ENCODE data around the gene CHSY1.

Gene CHSY1

GRCh38 chr15:101213147-101213546 lies 38.7 kb downstream of the CHSY1 start:
- Histone ChIP-seq H3K9ac (no peak overlapping the region), H3K27ac (no peak overlapping the region), H3K4me2 (peak overlapping the region in 5 of 11 experiments; percentile 5 to 25 (median 15); a peak in 5 of 22 replicates), H3K4me1 (peaks cover 16 to 47% (median 42%) of the 10 kb centered on the region in 10 experiments), H3K4me3 (no peak overlapping the region), H3K9me3 (replicated peaks in 1 of 11) (peaks cover 0 to 13% (median 1%) of the 10 kb centered on the region in 11 experiments; a peak in 8 of 22 replicates), H4K20me1 (peaks cover 28 to 100% (median 85%) of the 10 kb centered on the region in 11 experiments; a peak in 21 of 22 replicates), H3K36me3 (peaks cover 5 to 62% (median 47%) of the 10 kb centered on the region in 11 experiments; a peak in 21 of 22 replicates), H3K27me3 (no peaks in the 10 kb centered on the region)
- TF ChIP-seq Cebpa-rat (IDR thresholded peaks at IDR 0.05) = no peak

- Histone ChIP-seq H3K27me3 (no peaks in the 10 kb centered on the region), H3K36me3 (peaks cover 0 to 62% (median 42%) of the 10 kb centered on the region in 11 experiments; a peak in 19 of 22 replicates), H3K9ac (no peak overlapping the region), H3K9me3 (replicated peaks in 1 of 11) (peaks cover 0 to 10% (median 7%) of the 10 kb centered on the region in 11 experiments; a peak in 10 of 22 replicates), H4K20me1 (peaks cover 22 to 100% (median 79%) of the 10 kb centered on the region in 11 experiments; a peak in 20 of 22 replicates), H3K4me3 (no peak overlapping the region), H3K4me2 (no peak overlapping the region), H3K4me1 (peaks cover 22 to 60% (median 54%) of the 10 kb centered on the region in 10 experiments), H3K27ac (no peak overlapping the region)
- no peak for TF ChIP-seq Cebpa-rat (IDR thresholded peaks at IDR 0.05)
Observed at GRCh38 chr15:101211897-101212296, 40.0 kb downstream of the CHSY1 start.

GRCh38 chr15:101210466-101210865 lies 41.4 kb downstream of the CHSY1 start:
- peak overlapping the region in 9 of 11 experiments; percentile 12 to 44 (median 31); a peak in 12 of 22 replicates for H3K4me2 ChIP-seq
- peaks cover 0 to 53% (median 31%) of the 10 kb centered on the region in 11 experiments; a peak in 18 of 22 replicates for H3K36me3 ChIP-seq
- no peaks in the 10 kb centered on the region for H3K27me3 ChIP-seq
- no peak for TF ChIP-seq Cebpa-rat (IDR thresholded peaks at IDR 0.05)
- H4K20me1 ChIP-seq = peaks cover 17 to 100% (median 78%) of the 10 kb centered on the region in 11 experiments; a peak in 20 of 22 replicates
- peak overlapping the region in 5 of 11 experiments; percentile 4 to 16 (median 10); a peak in 3 of 22 replicates for H3K27ac ChIP-seq
- peaks cover 34 to 74% (median 68%) of the 10 kb centered on the region in 10 experiments for H3K4me1 ChIP-seq
- no peak overlapping the region for H3K9ac ChIP-seq
- H3K4me3 ChIP-seq = no peak overlapping the region
- peaks cover 0 to 10% (median 7%) of the 10 kb centered on the region in 11 experiments; a peak in 10 of 22 replicates for H3K9me3 ChIP-seq (replicated peaks in 1 of 11)

GRCh38 chr15:101210058-101210457 lies 41.8 kb downstream of the CHSY1 start:
- peaks cover 0 to 10% (median 7%) of the 10 kb centered on the region in 11 experiments; a peak in 10 of 22 replicates for H3K9me3 ChIP-seq (replicated peaks in 1 of 11)
- no peak for TF ChIP-seq Cebpa-rat (IDR thresholded peaks at IDR 0.05)
- H3K4me3 ChIP-seq = no peak overlapping the region
- no peaks in the 10 kb centered on the region for H3K27me3 ChIP-seq
- peaks cover 14 to 100% (median 78%) of the 10 kb centered on the region in 11 experiments; a peak in 19 of 22 replicates for H4K20me1 ChIP-seq
- peak overlapping the region in 4 of 11 experiments; percentile 24 to 44 (median 33); a peak in 6 of 22 replicates for H3K4me2 ChIP-seq
- H3K4me1 ChIP-seq = peaks cover 38 to 78% (median 72%) of the 10 kb centered on the region in 10 experiments
- H3K27ac ChIP-seq = 0 out of 22 replicates have a peak overlapping the region, but pooled peaks of 1 of the 11 experiments have one; percentile 16
- peaks cover 0 to 49% (median 27%) of the 10 kb centered on the region in 11 experiments; a peak in 18 of 22 replicates for H3K36me3 ChIP-seq
- H3K9ac ChIP-seq = no peak overlapping the region

GRCh38 chr15:101209285-101209845 lies 42.5 kb downstream of the CHSY1 start:
- peaks cover 14 to 100% (median 80%) of the 10 kb centered on the region in 11 experiments; a peak in 19 of 22 replicates for H4K20me1 ChIP-seq
- peaks cover 45 to 85% (median 79%) of the 10 kb centered on the region in 10 experiments for H3K4me1 ChIP-seq
- no peak overlapping the region for H3K9ac ChIP-seq
- H3K9me3 ChIP-seq (replicated peaks in 1 of 11) = peaks cover 0 to 10% (median 7%) of the 10 kb centered on the region in 11 experiments; a peak in 10 of 22 replicates
- no peak overlapping the region for H3K4me3 ChIP-seq
- peaks cover 0 to 45% (median 23%) of the 10 kb centered on the region in 11 experiments; a peak in 18 of 22 replicates for H3K36me3 ChIP-seq
- no peak overlapping the region for H3K27ac ChIP-seq
- no peak for TF ChIP-seq Cebpa-rat (IDR thresholded peaks at IDR 0.05)
- 0 out of 22 replicates have a peak overlapping the region, but pooled peaks of 1 of the 11 experiments have one; percentile 31 for H3K4me2 ChIP-seq
- H3K27me3 ChIP-seq = no peaks in the 10 kb centered on the region

GRCh38 chr15:101207867-101208288 lies 44.0 kb downstream of the CHSY1 start:
- TF ChIP-seq Cebpa-rat (IDR thresholded peaks at IDR 0.05) = peak in 1 of 11 experiments; percentile 28; a peak in 2 of 22 replicates
- H3K9me3 ChIP-seq (replicated peaks in 1 of 11) = peaks cover 0 to 10% (median 7%) of the 10 kb centered on the region in 11 experiments; a peak in 10 of 22 replicates
- H3K36me3 ChIP-seq = peaks cover 0 to 35% (median 16%) of the 10 kb centered on the region in 11 experiments; a peak in 16 of 22 replicates
- H4K20me1 ChIP-seq = peaks cover 18 to 100% (median 80%) of the 10 kb centered on the region in 11 experiments; a peak in 20 of 22 replicates
- peak overlapping the region in 7 of 11 experiments; percentile 6 to 68 (median 27); a peak in 11 of 22 replicates for H3K4me2 ChIP-seq
- no peak overlapping the region for H3K9ac ChIP-seq
- H3K27me3 ChIP-seq = no peaks in the 10 kb centered on the region
- H3K4me3 ChIP-seq = no peak overlapping the region
- peaks cover 53 to 86% (median 81%) of the 10 kb centered on the region in 10 experiments for H3K4me1 ChIP-seq
- H3K27ac ChIP-seq = peak overlapping the region in 3 of 11 experiments; percentile 12 to 61 (median 43); a peak in 4 of 22 replicates

GRCh38 chr15:101206176-101206591 lies 45.7 kb downstream of the CHSY1 start:
- no peaks in the 10 kb centered on the region for H3K27me3 ChIP-seq
- H3K4me2 ChIP-seq = peak overlapping the region; percentile 52 to 89 (median 68)
- H3K36me3 ChIP-seq = peaks cover 0 to 35% (median 16%) of the 10 kb centered on the region in 11 experiments; a peak in 16 of 22 replicates
- H4K20me1 ChIP-seq = peaks cover 31 to 100% (median 77%) of the 10 kb centered on the region in 11 experiments; a peak in 21 of 22 replicates
- H3K4me1 ChIP-seq = peaks cover 68 to 96% (median 88%) of the 10 kb centered on the region in 10 experiments
- peak overlapping the region in 10 of 11 experiments; percentile 2 to 54 (median 23); a peak in 14 of 22 replicates for H3K27ac ChIP-seq
- TF ChIP-seq Cebpa-rat (IDR thresholded peaks at IDR 0.05) = no peak
- no peak overlapping the region for H3K4me3 ChIP-seq
- peak overlapping the region in 1 of 11 experiments; percentile 26; a peak in 2 of 22 replicates for H3K9ac ChIP-seq
- peaks cover 0 to 10% (median 7%) of the 10 kb centered on the region in 11 experiments; a peak in 10 of 22 replicates for H3K9me3 ChIP-seq (replicated peaks in 1 of 11)

- H3K27ac ChIP-seq = peak overlapping the region in 9 of 11 experiments; percentile 3 to 58 (median 38); a peak in 14 of 22 replicates
- no peak overlapping the region for H3K4me3 ChIP-seq
- peaks cover 40 to 99% (median 72%) of the 10 kb centered on the region in 11 experiments; a peak in 21 of 22 replicates for H4K20me1 ChIP-seq
- no peaks in the 10 kb centered on the region for H3K27me3 ChIP-seq
- peaks cover 73 to 96% (median 88%) of the 10 kb centered on the region in 10 experiments for H3K4me1 ChIP-seq
- peak overlapping the region in 1 of 11 experiments; percentile 13; a peak in 1 of 22 replicates for H3K9ac ChIP-seq
- peak overlapping the region; percentile 52 to 89 (median 68); a peak in 21 of 22 replicates for H3K4me2 ChIP-seq
- peaks cover 0 to 10% (median 7%) of the 10 kb centered on the region in 11 experiments; a peak in 10 of 22 replicates for H3K9me3 ChIP-seq (replicated peaks in 1 of 11)
- TF ChIP-seq Cebpa-rat (IDR thresholded peaks at IDR 0.05) = no peak
- peaks cover 0 to 35% (median 16%) of the 10 kb centered on the region in 11 experiments; a peak in 16 of 22 replicates for H3K36me3 ChIP-seq
Observed at GRCh38 chr15:101204739-101205535, 46.9 kb downstream of the CHSY1 start.

Measured in BLaER1 treated with 17β-estradiol and CSF1 and Interleukin-3, amounts not matched to agents 10 nM and 100 nM (cell line).